Thyroid gland (tissue), 4 donors: Measurements from ENCODE around the gene SEZ6L.

ENCODE experiments used
- CTCF ChIP-seq, 6 experiments: fragments of 200-600 bp in 3 of 6; fragments of 450-650 bp in 3 of 6; sonication (generic) in 3 of 6; IDR thresholded peaks; one replicate each; pipeline ENCODE4 v1.5.1; 2016 to 2019; ENCODE audit warnings: antibody characterized with exemption in 6 of 6, mild to moderate bottlenecking in 2 of 6, inconsistent platforms in 1 of 6, moderate library complexity in 1 of 6
- POLR2A ChIP-seq, 2 donors: fragments of 450-650 bp; IDR thresholded peaks; one replicate each; pipeline ENCODE4 v1.6.1; 2017; ENCODE audit warnings: antibody characterized with exemption in 2 of 2, mild to moderate bottlenecking in 2 of 2, moderate library complexity in 1 of 2

GRCh38 chr22:26431261-26431995 lies 262.2 kb downstream of the SEZ6L start:
- TF ChIP-seq CTCF (IDR thresholded peaks at IDR 0.05) (no peak), POLR2A (IDR thresholded peaks at IDR 0.05) (no peak)
